GM12891 (cell line): ENCODE results near the gene ZNF226.

Experiments
- POLR2A ChIP-seq: IDR thresholded peaks from 2 replicates; pipeline ENCODE4 v1.6.1; 2011; ENCODE audit warnings: low read depth, low read length, control low read depth
- POLR2AphosphoS5 ChIP-seq: IDR thresholded peaks from 2 replicates; pipeline ENCODE4 v1.6.1; 2011; ENCODE audit warnings: low read depth, low read length, control low read depth

GRCh38 chr19:44180968-44181367 is 16.1 kb downstream of the ZNF226 start:
- TF ChIP-seq POLR2A (no peak), POLR2AphosphoS5 (no peak)
